Neural cell (in vitro differentiated cells): ENCODE measurements around the gene PBX1. TPM values are rescaled to one million over a fixed set of nuclear protein-coding genes. Genes with fewer than 3 reads are reported as not detected.
"Not testable (repeated sequence)": the region's sequence is repeated elsewhere in the genome, so short reads cannot be mapped to it uniquely, and the experiment has no call there.

Experiments used
- H2AFZ ChIP-seq: fragments of 200-600, 300-800 bp; sonication (generic), shearing (Covaris generic); 2 replicates; pipeline ENCODE4 v1.6.0; 2014; ENCODE audit warnings: low read depth, mild to moderate bottlenecking, antibody characterized with exemption, low read length, moderate library complexity
- H3F3A ChIP-seq: fragments of 200-600 bp; shearing (Covaris generic); 2 replicates; pipeline ENCODE4 v1.6.1; 2016; ENCODE audit warnings: mild to moderate bottlenecking, moderate library complexity, mixed read lengths, antibody characterized with exemption, low read length; ENCODE audit not compliant: insufficient read depth, poor library complexity, severe bottlenecking
- H3K27ac ChIP-seq: fragments of 200-600, 300-800 bp; sonication (generic), shearing (Covaris generic); 2 replicates; pipeline ENCODE4 v1.5.1; 2014; ENCODE audit warnings: mild to moderate bottlenecking, low read length, moderate library complexity
- H3K27me3 ChIP-seq: fragments of 300-800, 200-600 bp; sonication (generic), shearing (Covaris generic); 2 replicates; pipeline ENCODE4 v1.6.0; 2014; ENCODE audit warnings: mild to moderate bottlenecking, low read depth, low read length, moderate library complexity; ENCODE audit not compliant: insufficient read depth
- H3K36me3 ChIP-seq: fragments of 300-800, 200-600 bp; sonication (generic), shearing (Covaris generic); 2 replicates; pipeline ENCODE4 v1.5.1; 2014; ENCODE audit warnings: mild to moderate bottlenecking, antibody characterized with exemption, low read length, moderate library complexity; ENCODE audit not compliant: insufficient read depth
- H3K4me2 ChIP-seq: fragments of 300-800, 200-600 bp; sonication (generic), shearing (Covaris generic); 2 replicates; pipeline ENCODE4 v1.6.0; 2014; ENCODE audit warnings: mild to moderate bottlenecking, low read length
- H3K4me3 ChIP-seq: fragments of 300-800, 200-600 bp; sonication (generic), shearing (Covaris generic); 2 replicates; pipeline ENCODE4 v1.5.1; 2014; ENCODE audit warnings: mild to moderate bottlenecking, low read length, moderate library complexity
- H3K79me2 ChIP-seq: fragments of 200-600 bp; shearing (Covaris generic); replicated peaks from 2 replicates; pipeline ENCODE4 v1.6.0; 2014; ENCODE audit warnings: mild to moderate bottlenecking, low read length, moderate library complexity; ENCODE audit not compliant: insufficient read depth
- H3K9ac ChIP-seq: fragments of 300-800, 200-600 bp; sonication (generic), shearing (Covaris generic); 2 replicates; pipeline ENCODE4 v1.6.1; 2016; ENCODE audit warnings: mild to moderate bottlenecking, low read length, mixed read lengths
- H3K9me2 ChIP-seq: fragments of 200-600 bp; shearing (Covaris generic); 2 replicates; pipeline ENCODE4 v1.6.1; 2016; ENCODE audit warnings: mild to moderate bottlenecking, low read length, mixed read lengths; ENCODE audit not compliant: insufficient read depth
- H3K9me3 ChIP-seq: fragments of 200-600, 300-800 bp; sonication (generic), shearing (Covaris generic); 2 replicates; pipeline ENCODE4 v1.6.1; 2016; ENCODE audit warnings: mild to moderate bottlenecking, mixed run types, low read length, moderate library complexity, mixed read lengths
- H4K20me1 ChIP-seq: fragments of 200-600 bp; shearing (Covaris generic); 2 replicates; pipeline ENCODE4 v1.6.1; 2016; ENCODE audit warnings: mild to moderate bottlenecking, mixed run types; ENCODE audit not compliant: insufficient read depth
- CTCF ChIP-seq: fragments of 450-650 bp; IDR thresholded peaks from 2 replicates; pipeline ENCODE4 v1.5.1; 2014; ENCODE audit warnings: antibody characterized with exemption, mild to moderate bottlenecking, moderate library complexity; ENCODE audit not compliant: poor library complexity, severe bottlenecking
- EP300 ChIP-seq: fragments of 450-650 bp; conservative IDR thresholded peaks from 2 replicates; pipeline ENCODE4 v1.6.1; 2014; ENCODE audit warnings: antibody characterized with exemption, mild to moderate bottlenecking, moderate library complexity; ENCODE audit not compliant: poor library complexity, severe bottlenecking
- EZH2 ChIP-seq: fragments of 200-600, 300-800 bp; shearing (Covaris generic), sonication (generic); IDR thresholded peaks from 2 replicates; pipeline ENCODE4 v1.6.1; 2014; ENCODE audit warnings: antibody characterized with exemption, low read length, borderline replicate concordance, mild to moderate bottlenecking; ENCODE audit not compliant: insufficient read depth, poor library complexity, severe bottlenecking
- MXI1 ChIP-seq: fragments of 450-650 bp; conservative IDR thresholded peaks from 2 replicates; pipeline ENCODE4 v1.6.1; 2014; ENCODE audit warnings: antibody characterized with exemption, mild to moderate bottlenecking; ENCODE audit not compliant: poor library complexity, severe bottlenecking
- POLR2AphosphoS5 ChIP-seq: IDR thresholded peaks from 2 replicates; pipeline ENCODE4 v1.6.1; 2012
- RAD21 ChIP-seq: fragments of 450-650 bp; conservative IDR thresholded peaks from 2 replicates; pipeline ENCODE4 v1.6.1; 2014; ENCODE audit warnings: antibody characterized with exemption, mild to moderate bottlenecking, moderate library complexity
- REST ChIP-seq: IDR thresholded peaks from 2 replicates; pipeline ENCODE4 v1.6.1; 2012; ENCODE audit warnings: borderline replicate concordance
- SMC3 ChIP-seq: fragments of 450-650 bp; conservative IDR thresholded peaks from 2 replicates; pipeline ENCODE4 v1.6.1; 2014; ENCODE audit warnings: antibody characterized with exemption, mild to moderate bottlenecking, moderate library complexity; ENCODE audit not compliant: poor library complexity
- TAF1 ChIP-seq: IDR thresholded peaks from 2 replicates; pipeline ENCODE4 v1.6.1; 2012; ENCODE audit warnings: low read depth
- polyA plus RNA-seq: library from polyadenylated mRNA; depleted of rRNA; stranded (reverse); fragments of >200 nt; gene quantifications from 2 replicates; pipeline ENCODE4 v1.2.3, GENCODE V29; 2014

The PBX1 gene
- polyA plus RNA-seq, 1 donor from 2014 or later = 42.4 TPM

GRCh38 chr1:164602480-164603093, 43.6 kb downstream of the PBX1 start:
- Histone ChIP-seq H3K27ac (no peak overlapping the region), H3K9ac (no peak overlapping the region), H3K79me2 (peaks cover 78% of the 10 kb centered on the region), H2AFZ (no peak overlapping the region), H4K20me1 (no peaks in the 10 kb centered on the region), H3F3A (no peaks in the 10 kb centered on the region), H3K36me3 (no peaks in the 10 kb centered on the region), H3K4me3 (no peak overlapping the region), H3K9me2 (no peaks in the 10 kb centered on the region), H3K27me3 (no peaks in the 10 kb centered on the region), H3K9me3 (no peaks in the 10 kb centered on the region), H3K4me2 (no peak overlapping the region)
- TF ChIP-seq POLR2AphosphoS5 (no peak), RAD21 (peak; percentile 14), TAF1 (no peak), SMC3 (no peak), CTCF (peak; percentile 31), EP300 (no peak), EZH2 (no peak), REST (no peak), MXI1 (no peak)

GRCh38 chr1:164603805-164604204, 44.8 kb downstream of the PBX1 start:
- not testable (repeated sequence) for H3K36me3 ChIP-seq, H2AFZ ChIP-seq, H4K20me1 ChIP-seq, H3F3A ChIP-seq, H3K9ac ChIP-seq, H3K9me2 ChIP-seq, H3K27me3 ChIP-seq, H3K9me3 ChIP-seq, H3K4me3 ChIP-seq, H3K27ac ChIP-seq, H3K4me2 ChIP-seq
- H3K79me2 ChIP-seq = peaks cover 78% of the 10 kb centered on the region

- Histone ChIP-seq H3K27me3 (no peaks in the 10 kb centered on the region), H3K36me3 (no peaks in the 10 kb centered on the region), H2AFZ (no peak overlapping the region), H3K27ac (no peak overlapping the region), H3K9me3 (no peaks in the 10 kb centered on the region), H3K9me2 (no peaks in the 10 kb centered on the region), H3K9ac (no peak overlapping the region), H3K4me3 (no peak overlapping the region), H3F3A (no peaks in the 10 kb centered on the region), H3K79me2 (peaks cover 78% of the 10 kb centered on the region), H4K20me1 (no peaks in the 10 kb centered on the region), H3K4me2 (no peak overlapping the region)
- TF ChIP-seq EZH2 = no peak
- TF ChIP-seq REST = no peak
- TF ChIP-seq EP300 = no peak
- no peak for TF ChIP-seq RAD21
- TF ChIP-seq POLR2AphosphoS5 = no peak
- no peak for TF ChIP-seq CTCF
- no peak for TF ChIP-seq SMC3
- TF ChIP-seq MXI1 = no peak
- no peak for TF ChIP-seq TAF1
Observed at GRCh38 chr1:164604541-164604940, 45.6 kb downstream of the PBX1 start.
